ENCODE results near the gene CLDN20. TPM values are rescaled to one million over a fixed set of nuclear protein-coding genes. Genes with fewer than 3 reads are reported as not detected.

The CLDN20 gene
- polyA plus RNA-seq, 1 of the 3 experiments (the other 2 are of a cell fraction) = 0.07 TPM

DNA sequence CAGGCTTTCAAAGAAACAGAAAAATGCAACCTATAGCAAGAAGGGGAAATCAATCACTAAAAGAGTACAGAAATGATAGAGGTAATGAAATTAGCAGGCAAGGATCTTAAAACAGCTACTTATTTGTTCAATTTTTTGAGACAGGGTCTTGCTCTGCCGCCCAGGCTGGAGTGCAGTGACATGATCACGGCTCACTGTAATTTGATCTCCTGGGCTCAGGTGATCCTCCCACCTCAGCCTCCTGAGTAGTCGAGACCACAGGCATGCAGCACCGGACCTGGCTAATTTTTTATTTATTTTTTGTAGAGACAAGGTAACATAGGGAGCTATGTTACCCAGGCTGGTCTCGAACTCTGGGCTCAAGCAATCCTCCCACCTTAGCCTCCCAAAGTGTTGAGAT, 28.9 kb downstream of the CLDN20 start (continued):
- TF ChIP-seq TAF1 (IDR thresholded peaks at IDR 0.05; ENCODE audit: borderline replicate concordance, low read depth, low read length) = no peak
- no peak for TF ChIP-seq JUND (IDR thresholded peaks at IDR 0.05)

DNA sequence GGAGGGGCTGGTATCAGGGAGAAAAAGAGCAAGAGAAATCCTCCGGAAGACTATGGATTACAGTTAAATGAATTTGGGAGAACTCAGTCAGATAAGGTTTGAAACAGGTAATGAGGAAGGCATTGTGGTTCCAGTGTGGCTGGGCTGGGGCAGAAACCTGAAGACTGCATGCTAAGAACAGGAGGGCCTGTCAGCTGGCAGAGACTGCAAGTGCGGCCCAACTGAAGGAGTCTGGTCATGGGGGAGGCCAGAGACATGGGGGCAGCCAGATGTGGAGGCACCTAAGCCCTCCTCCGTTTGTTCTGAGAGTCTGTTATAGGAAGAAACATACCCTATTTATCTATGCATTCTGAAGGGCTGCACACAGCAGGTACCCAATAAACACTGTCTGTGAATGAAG, 33.9 kb downstream of the CLDN20 start:
- H4K20me1 ChIP-seq (ENCODE audit: insufficient read depth) = no peaks in the 10 kb centered on the region
- DNase-seq = no peak
- H3K36me3 ChIP-seq (replicated peaks in 1 of 2; ENCODE audit: control insufficient read depth in 1 of 2, insufficient read depth in 2 of 2, low read length in 1 of 2) = peaks cover 34 to 82% of the 10 kb centered on the region in 2 experiments
- CTCF ChIA-PET = interaction anchor here (1.3 to 2.8 kb wide), 2 partner anchors 10 to 14 kb away, joined by 3 to 13 read pairs; no protein-coding TSS in a partner anchor
- TF ChIP-seq CHD2 (IDR thresholded peaks at IDR 0.05; ENCODE audit: low read length, partially characterized antibody) = no peak
- no peak for TF ChIP-seq FOXM1 (IDR thresholded peaks at IDR 0.05; ENCODE audit: low read depth)
- TF ChIP-seq RAD21 (IDR thresholded peaks at IDR 0.05; ENCODE audit: low read length) = no peak
- no peak for TF ChIP-seq FOXJ3 (CRISPR knock-in tag; IDR thresholded peaks at IDR 0.05)
- TF ChIP-seq YY1 (IDR thresholded peaks at IDR 0.05; ENCODE audit: low read depth) = no peak
- TF ChIP-seq SMC3 (IDR thresholded peaks at IDR 0.05; ENCODE audit: low read depth, low read length) = no peak
- H3K9me2 ChIP-seq = no peaks in the 10 kb centered on the region
- no peaks in the 10 kb centered on the region for H3K9me3 ChIP-seq
- 92% methylated on average over 2 of the region's 3 CpGs for WGBS (ENCODE audit: low lambda C conversion rate)
- H3K9ac ChIP-seq = no peak overlapping the region
- H3F3A ChIP-seq (replicated peaks; ENCODE audit: insufficient read depth) = peaks cover 4% of the 10 kb centered on the region
- H3K27ac ChIP-seq (ENCODE audit: low read depth in 2 of 2, low read length in 1 of 2) = no peak overlapping the region
- H3K27me3 ChIP-seq (ENCODE audit: insufficient read depth) = no peaks in the 10 kb centered on the region
- H2AFZ ChIP-seq (ENCODE audit: low read depth) = no peak overlapping the region
- no peak overlapping the region for H3K4me3 ChIP-seq (ENCODE audit: low read depth in 2 of 2, low read length in 1 of 2)
- POLR2A ChIA-PET = no interaction called here
- H3K4me1 ChIP-seq (ENCODE audit: control insufficient read depth in 1 of 2, insufficient read depth in 2 of 2, low read depth in 1 of 2, low read length in 1 of 2) = peaks cover 0 to 7% of the 10 kb centered on the region in 2 experiments; a peak in 3 of 4 replicates
- H3K79me2 ChIP-seq (ENCODE audit: insufficient read depth) = no peaks in the 10 kb centered on the region
- no peak overlapping the region for H3K4me2 ChIP-seq

DNA sequence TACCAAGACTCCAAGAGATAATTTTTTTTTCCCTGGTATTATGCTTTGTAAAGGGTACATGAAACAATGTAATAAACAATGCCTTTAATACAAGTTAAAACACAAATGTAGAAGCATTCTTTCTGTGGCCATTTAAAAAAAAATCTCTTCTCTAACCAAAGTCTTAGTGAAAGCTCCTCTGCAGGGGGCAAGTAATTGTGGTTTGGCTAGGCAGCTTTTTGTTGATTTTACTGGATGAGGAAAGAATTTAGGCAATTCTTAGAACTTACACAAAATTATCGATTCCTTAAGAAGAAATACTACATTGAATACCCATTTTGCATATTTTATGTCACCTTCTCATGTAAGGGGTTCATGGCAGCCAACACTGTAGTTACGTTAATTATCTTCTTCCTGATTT, 38.1 kb downstream of the CLDN20 start:
- Histone ChIP-seq H3K9ac (no peak overlapping the region), H3F3A (replicated peaks; ENCODE audit: insufficient read depth) (peaks cover 4% of the 10 kb centered on the region), H3K4me2 (no peak overlapping the region; the same call in 1 of the 2 replicates), H3K9me2 (no peaks in the 10 kb centered on the region), H3K27ac (ENCODE audit: low read depth in 2 of 2, low read length in 1 of 2) (no peak overlapping the region), H4K20me1 (ENCODE audit: insufficient read depth) (no peaks in the 10 kb centered on the region), H3K79me2 (ENCODE audit: insufficient read depth) (peaks cover 26% of the 10 kb centered on the region; the same call in 1 of the 2 replicates), H3K9me3 (no peaks in the 10 kb centered on the region), H3K4me1 (ENCODE audit: control insufficient read depth in 1 of 2, insufficient read depth in 2 of 2, low read depth in 1 of 2, low read length in 1 of 2) (peaks cover 0 to 7% of the 10 kb centered on the region in 2 experiments; a peak in 3 of 4 replicates), H2AFZ (ENCODE audit: low read depth) (no peak overlapping the region), H3K36me3 (replicated peaks in 1 of 2; ENCODE audit: control insufficient read depth in 1 of 2, insufficient read depth in 2 of 2, low read length in 1 of 2) (peaks cover 57 to 80% of the 10 kb centered on the region in 2 experiments), H3K27me3 (ENCODE audit: insufficient read depth) (no peaks in the 10 kb centered on the region), H3K4me3 (ENCODE audit: low read depth in 2 of 2, low read length in 1 of 2) (no peak overlapping the region)
- DNase-seq = no peak
- 100% methylated on average over 2 of the region's 2 CpGs for WGBS (ENCODE audit: low lambda C conversion rate)
- POLR2A ChIA-PET = no interaction called here
- CTCF ChIA-PET = interaction anchor here (1.0 to 3.7 kb wide), 4 partner anchors 10 to 434 kb away, joined by 3 to 14 read pairs (median 4); no protein-coding TSS in a partner anchor
- TF ChIP-seq SIN3A (IDR thresholded peaks at IDR 0.05; ENCODE audit: borderline replicate concordance, low read depth, low read length) (no peak), JUND (IDR thresholded peaks at IDR 0.05) (no peak), FOXJ3 (CRISPR knock-in tag; IDR thresholded peaks at IDR 0.05) (no peak), POLR2AphosphoS5 (IDR thresholded peaks at IDR 0.05; ENCODE audit: low read depth, low read length) (no peak), CHD2 (IDR thresholded peaks at IDR 0.05; ENCODE audit: low read length, partially characterized antibody) (no peak), NFIC (IDR thresholded peaks at IDR 0.05; ENCODE audit: borderline replicate concordance) (no peak), SMC3 (IDR thresholded peaks at IDR 0.05; ENCODE audit: low read depth, low read length) (no peak), TAF1 (IDR thresholded peaks at IDR 0.05; ENCODE audit: borderline replicate concordance, low read depth, low read length) (no peak), RAD21 (IDR thresholded peaks at IDR 0.05; ENCODE audit: low read length) (no peak), TCF12 (IDR thresholded peaks at IDR 0.05) (no peak), TEAD4 (IDR thresholded peaks at IDR 0.05; ENCODE audit: borderline replicate concordance, insufficient read depth) (no peak), RXRA (IDR thresholded peaks at IDR 0.05; ENCODE audit: borderline replicate concordance, low read depth) (no peak)
- TF ChIP-seq, protein P1, sequence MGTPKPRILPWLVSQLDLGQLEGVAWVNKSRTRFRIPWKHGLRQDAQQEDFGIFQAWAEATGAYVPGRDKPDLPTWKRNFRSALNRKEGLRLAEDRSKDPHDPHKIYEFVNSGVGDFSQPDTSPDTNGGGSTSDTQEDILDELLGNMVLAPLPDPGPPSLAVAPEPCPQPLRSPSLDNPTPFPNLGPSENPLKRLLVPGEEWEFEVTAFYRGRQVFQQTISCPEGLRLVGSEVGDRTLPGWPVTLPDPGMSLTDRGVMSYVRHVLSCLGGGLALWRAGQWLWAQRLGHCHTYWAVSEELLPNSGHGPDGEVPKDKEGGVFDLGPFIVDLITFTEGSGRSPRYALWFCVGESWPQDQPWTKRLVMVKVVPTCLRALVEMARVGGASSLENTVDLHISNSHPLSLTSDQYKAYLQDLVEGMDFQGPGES (IDR thresholded peaks at IDR 0.05; ENCODE audit: low read depth, low read length) = no peak
- TF ChIP-seq, protein P2, sequence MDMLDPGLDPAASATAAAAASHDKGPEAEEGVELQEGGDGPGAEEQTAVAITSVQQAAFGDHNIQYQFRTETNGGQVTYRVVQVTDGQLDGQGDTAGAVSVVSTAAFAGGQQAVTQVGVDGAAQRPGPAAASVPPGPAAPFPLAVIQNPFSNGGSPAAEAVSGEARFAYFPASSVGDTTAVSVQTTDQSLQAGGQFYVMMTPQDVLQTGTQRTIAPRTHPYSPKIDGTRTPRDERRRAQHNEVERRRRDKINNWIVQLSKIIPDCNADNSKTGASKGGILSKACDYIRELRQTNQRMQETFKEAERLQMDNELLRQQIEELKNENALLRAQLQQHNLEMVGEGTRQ (IDR thresholded peaks at IDR 0.05; ENCODE audit: borderline replicate concordance, low read depth, low read length) = no peak
- TF ChIP-seq, protein P3, sequence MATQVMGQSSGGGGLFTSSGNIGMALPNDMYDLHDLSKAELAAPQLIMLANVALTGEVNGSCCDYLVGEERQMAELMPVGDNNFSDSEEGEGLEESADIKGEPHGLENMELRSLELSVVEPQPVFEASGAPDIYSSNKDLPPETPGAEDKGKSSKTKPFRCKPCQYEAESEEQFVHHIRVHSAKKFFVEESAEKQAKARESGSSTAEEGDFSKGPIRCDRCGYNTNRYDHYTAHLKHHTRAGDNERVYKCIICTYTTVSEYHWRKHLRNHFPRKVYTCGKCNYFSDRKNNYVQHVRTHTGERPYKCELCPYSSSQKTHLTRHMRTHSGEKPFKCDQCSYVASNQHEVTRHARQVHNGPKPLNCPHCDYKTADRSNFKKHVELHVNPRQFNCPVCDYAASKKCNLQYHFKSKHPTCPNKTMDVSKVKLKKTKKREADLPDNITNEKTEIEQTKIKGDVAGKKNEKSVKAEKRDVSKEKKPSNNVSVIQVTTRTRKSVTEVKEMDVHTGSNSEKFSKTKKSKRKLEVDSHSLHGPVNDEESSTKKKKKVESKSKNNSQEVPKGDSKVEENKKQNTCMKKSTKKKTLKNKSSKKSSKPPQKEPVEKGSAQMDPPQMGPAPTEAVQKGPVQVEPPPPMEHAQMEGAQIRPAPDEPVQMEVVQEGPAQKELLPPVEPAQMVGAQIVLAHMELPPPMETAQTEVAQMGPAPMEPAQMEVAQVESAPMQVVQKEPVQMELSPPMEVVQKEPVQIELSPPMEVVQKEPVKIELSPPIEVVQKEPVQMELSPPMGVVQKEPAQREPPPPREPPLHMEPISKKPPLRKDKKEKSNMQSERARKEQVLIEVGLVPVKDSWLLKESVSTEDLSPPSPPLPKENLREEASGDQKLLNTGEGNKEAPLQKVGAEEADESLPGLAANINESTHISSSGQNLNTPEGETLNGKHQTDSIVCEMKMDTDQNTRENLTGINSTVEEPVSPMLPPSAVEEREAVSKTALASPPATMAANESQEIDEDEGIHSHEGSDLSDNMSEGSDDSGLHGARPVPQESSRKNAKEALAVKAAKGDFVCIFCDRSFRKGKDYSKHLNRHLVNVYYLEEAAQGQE (IDR thresholded peaks at IDR 0.05; ENCODE audit: low read depth, low read length) = no peak
- TF ChIP-seq, protein P4, sequence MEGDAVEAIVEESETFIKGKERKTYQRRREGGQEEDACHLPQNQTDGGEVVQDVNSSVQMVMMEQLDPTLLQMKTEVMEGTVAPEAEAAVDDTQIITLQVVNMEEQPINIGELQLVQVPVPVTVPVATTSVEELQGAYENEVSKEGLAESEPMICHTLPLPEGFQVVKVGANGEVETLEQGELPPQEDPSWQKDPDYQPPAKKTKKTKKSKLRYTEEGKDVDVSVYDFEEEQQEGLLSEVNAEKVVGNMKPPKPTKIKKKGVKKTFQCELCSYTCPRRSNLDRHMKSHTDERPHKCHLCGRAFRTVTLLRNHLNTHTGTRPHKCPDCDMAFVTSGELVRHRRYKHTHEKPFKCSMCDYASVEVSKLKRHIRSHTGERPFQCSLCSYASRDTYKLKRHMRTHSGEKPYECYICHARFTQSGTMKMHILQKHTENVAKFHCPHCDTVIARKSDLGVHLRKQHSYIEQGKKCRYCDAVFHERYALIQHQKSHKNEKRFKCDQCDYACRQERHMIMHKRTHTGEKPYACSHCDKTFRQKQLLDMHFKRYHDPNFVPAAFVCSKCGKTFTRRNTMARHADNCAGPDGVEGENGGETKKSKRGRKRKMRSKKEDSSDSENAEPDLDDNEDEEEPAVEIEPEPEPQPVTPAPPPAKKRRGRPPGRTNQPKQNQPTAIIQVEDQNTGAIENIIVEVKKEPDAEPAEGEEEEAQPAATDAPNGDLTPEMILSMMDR (IDR thresholded peaks at IDR 0.05) = no peak

All from SK-N-SH (cell line).